K562 (cell line): ENCODE results near the gene GNG5. TPM values are rescaled to one million over a fixed set of nuclear protein-coding genes. Genes with fewer than 3 reads are reported as not detected.

Source experiments
- ARNT ChIP-seq, 2 experiments: fragments of 450-650 bp; IDR thresholded peaks; 2 replicates each; pipeline ENCODE4 v1.6.1; 2016; ENCODE audit warnings: mild to moderate bottlenecking in 1 of 2
- BACH1 ChIP-seq: fragments of 200-800 bp; sonication (Bioruptor generic); IDR thresholded peaks from 2 replicates; pipeline ENCODE4 v1.6.1; 2016; ENCODE audit warnings: missing genetic modification characterization, missing compliant biosample characterization
- BRD9 ChIP-seq: fragments of 450-650 bp; IDR thresholded peaks from 2 replicates; pipeline ENCODE4 v1.6.1; 2018; ENCODE audit warnings: low read depth; ENCODE audit not compliant: partially characterized antibody
- CREB3 ChIP-seq: fragments of 450-650 bp; conservative IDR thresholded peaks from 2 replicates; pipeline ENCODE4 v1.6.1; 2016; ENCODE audit warnings: missing genetic modification characterization, low read depth, mild to moderate bottlenecking, missing compliant biosample characterization, moderate library complexity
- CTCFL ChIP-seq: IDR thresholded peaks from 2 replicates; pipeline ENCODE4 v1.6.1; 2011; ENCODE audit warnings: borderline replicate concordance, low read depth, mild to moderate bottlenecking, moderate library complexity, low read length; ENCODE audit not compliant: insufficient read depth, poor library complexity, severe bottlenecking
- FOXK1 ChIP-seq: sonication (generic); formaldehyde crosslinking; IDR thresholded peaks from 2 replicates; pipeline ENCODE4 v1.8.0; 2022; ENCODE audit warnings: missing genetic modification reagents, mild to moderate bottlenecking, borderline replicate concordance
- FOXM1 ChIP-seq, 2 experiments: fragments of 450-650 bp in 1 of 2; sonication (generic) in 1 of 2; formaldehyde crosslinking in 1 of 2; IDR thresholded peaks; 2 replicates each; pipeline versions ENCODE4 v1.6.1 to v1.9.0; 2017 to 2022; ENCODE audit warnings: low read depth in 2 of 2, mild to moderate bottlenecking in 2 of 2, missing genetic modification reagents in 1 of 2, moderate library complexity in 1 of 2
- HEY1 ChIP-seq: fragments of 250-450 bp; sonication (Bioruptor Pico); IDR thresholded peaks from 2 replicates; pipeline ENCODE4 v1.5.0; 2020; ENCODE audit warnings: mild to moderate bottlenecking, moderate library complexity, borderline replicate concordance
- JUNB ChIP-seq: fragments of 450-650 bp; formaldehyde crosslinking; conservative IDR thresholded peaks from 2 replicates; pipeline ENCODE4 v1.4.0; 2020; ENCODE audit warnings: mild to moderate bottlenecking
- JUND ChIP-seq, 2 experiments: IDR thresholded peaks; 2 replicates in 1 of 2; 3 replicates in 1 of 2; pipeline ENCODE4 v1.6.1; 2011; ENCODE audit warnings: borderline replicate concordance in 2 of 2, low read depth in 2 of 2, low read length in 2 of 2, improper control_type of control experiment in 1 of 2, missing biosample characterization in 1 of 2, missing genetic modification characterization in 1 of 2, missing genetic modification reagents in 1 of 2
- KLF13 ChIP-seq: fragments of 450-650 bp; IDR thresholded peaks from 2 replicates; pipeline ENCODE4 v1.6.1; 2016; ENCODE audit warnings: missing genetic modification characterization, low read depth, mild to moderate bottlenecking, missing compliant biosample characterization, moderate library complexity, borderline replicate concordance
- LEF1 ChIP-seq: fragments of 450-650 bp; IDR thresholded peaks from 2 replicates; pipeline ENCODE4 v1.6.1; 2016; ENCODE audit warnings: mild to moderate bottlenecking
- MBD2 ChIP-seq: sonication (generic); IDR thresholded peaks from 2 replicates; pipeline ENCODE4 v1.6.1; 2016; ENCODE audit warnings: low read depth, borderline replicate concordance
- NEUROD1 ChIP-seq: fragments of 150-350 bp; IDR thresholded peaks from 2 replicates; pipeline ENCODE4 v1.6.1; 2014; ENCODE audit warnings: borderline replicate concordance, low read length, low read depth; ENCODE audit not compliant: partially characterized antibody
- PCBP1 ChIP-seq: fragments of 200-400 bp; formaldehyde crosslinking; IDR thresholded peaks from 2 replicates; pipeline ENCODE4 v1.6.1; 2018; ENCODE audit warnings: mild to moderate bottlenecking, low read depth, low read length; ENCODE audit not compliant: poor library complexity, severe bottlenecking
- PRPF4 ChIP-seq: fragments of 200-400 bp; formaldehyde crosslinking; IDR thresholded peaks from one replicate; pipeline ENCODE4 v1.6.1; 2017; ENCODE audit warnings: low read length, low read depth, mild to moderate bottlenecking; ENCODE audit not compliant: insufficient read depth, poor library complexity, severe bottlenecking
- RAD21 ChIP-seq, 2 experiments: fragments of 250-450 bp in 1 of 2; fragments of 450-650 bp in 1 of 2; sonication (Bioruptor Pico) in 1 of 2; formaldehyde crosslinking in 1 of 2; IDR thresholded peaks in 1 of 2; conservative IDR thresholded peaks in 1 of 2; 2 replicates each; pipeline versions ENCODE4 v1.4.0 to v1.8.0; 2020 to 2022; ENCODE audit warnings: mild to moderate bottlenecking in 2 of 2, moderate library complexity in 1 of 2
- RBFOX2 ChIP-seq: fragments of 200-400 bp; formaldehyde crosslinking; IDR thresholded peaks from 2 replicates; pipeline ENCODE4 v1.6.1; 2017; ENCODE audit warnings: low read depth, mild to moderate bottlenecking, low read length, moderate library complexity
- RBM25 ChIP-seq: fragments of 200-400 bp; formaldehyde crosslinking; IDR thresholded peaks from 2 replicates; pipeline ENCODE4 v1.6.1; 2018; ENCODE audit warnings: low read length, low read depth, moderate library complexity; ENCODE audit not compliant: severe bottlenecking
- SAP30 ChIP-seq: fragments of 200-600 bp; sonication (generic); IDR thresholded peaks from 2 replicates; pipeline ENCODE4 v1.6.1; 2012; ENCODE audit warnings: borderline replicate concordance, low read depth, mild to moderate bottlenecking, moderate library complexity, low read length, control low read depth, inconsistent platforms; ENCODE audit not compliant: insufficient read depth, poor library complexity, severe bottlenecking
- SNRNP70 ChIP-seq: fragments of 200-400 bp; formaldehyde crosslinking; optimal IDR thresholded peaks from 2 replicates; pipeline ENCODE3; 2017; ENCODE audit warnings: low read depth, low read length
- TRIM24 ChIP-seq, 2 experiments: fragments of 450-650 bp; IDR thresholded peaks; 2 replicates each; pipeline ENCODE4 v1.6.1; 2016
- ZEB2 ChIP-seq: fragments of 450-650 bp; IDR thresholded peaks from 2 replicates; pipeline ENCODE4 v1.6.1; 2016
- ZFP36 ChIP-seq: fragments of 150-350 bp; IDR thresholded peaks from 2 replicates; pipeline ENCODE4 v1.6.1; 2018; ENCODE audit warnings: low read length, low read depth; ENCODE audit not compliant: partially characterized antibody
- ZNF384 ChIP-seq: IDR thresholded peaks from 2 replicates; pipeline ENCODE4 v1.6.1; 2012; ENCODE audit warnings: low read depth, low read length, improper control_type of control experiment
- ZNF586 ChIP-seq: fragments of 450-650 bp; formaldehyde crosslinking; conservative IDR thresholded peaks from 2 replicates; pipeline ENCODE4 v1.4.0; 2020; ENCODE audit warnings: mild to moderate bottlenecking, moderate library complexity
- polyA plus RNA-seq, 8 experiments: library from polyadenylated mRNA; depleted of rRNA in 4 of 8; stranded (reverse) in 5 of 8; unstranded in 3 of 8; fragments of >200 nt; fragmentation: Nextera tagmentation in 2 of 8; fragmentation: Illumina TruSeq in 1 of 8; extraction: Ambion mirVana in 2 of 8; extraction: Trizol in 1 of 8; gene quantifications; 2 replicates each; pipeline versions ENCODE4 v1.2.1 to v1.2.3, GENCODE V29; 2011 to 2014; ENCODE audit warnings: inconsistent platforms in 1 of 8, missing spikeins in 1 of 8
- total RNA-seq, 7 experiments: library from RNA; depleted of rRNA in 6 of 7; stranded (reverse); fragments of >200 nt in 6 of 7; fragmentation: Illumina TruSeq in 2 of 7; extraction: Trizol in 2 of 7; gene quantifications; 2 replicates each; pipeline versions ENCODE4 v1.2.1 to v1.2.3, GENCODE V29; 2011 to 2021; ENCODE audit warnings: low replicate concordance in 1 of 7

Gene GNG5
- total and polyA plus RNA-seq, 9 of the 15 experiments (the other 6 are each of a cell fraction or from before 2014, with no cell fraction given): 61.9 to 243 (median 150) TPM

- no peak for TF ChIP-seq JUND (IDR thresholded peaks at IDR 0.05; ENCODE audit: borderline replicate concordance, low read depth, low read length)
- TF ChIP-seq JUND (tag; IDR thresholded peaks at IDR 0.05; ENCODE audit: borderline replicate concordance, low read depth, low read length): no peak
- TF ChIP-seq MBD2: no peak
- no peak for TF ChIP-seq ZEB2
- TF ChIP-seq SAP30: no peak
- peak; percentile 51 for TF ChIP-seq RBM25
- TF ChIP-seq PRPF4: no peak
- no peak for TF ChIP-seq CTCFL
- TF ChIP-seq RAD21 (CRISPR knock-in tag; conservative IDR thresholded peaks at IDR 0.05 in 1 of 2, IDR thresholded peaks at IDR 0.05 in 1 of 2): no peak
- no peak for TF ChIP-seq HEY1 (CRISPR knock-in tag)
- TF ChIP-seq BACH1 (tag): no peak
- no peak for TF ChIP-seq CREB3 (tag)
- peak; percentile 34; the same call in 1 of the 2 replicates for TF ChIP-seq ZNF384
- 0 out of 4 replicates have a peak, but pooled peaks of 1 of the 2 experiments have one; percentile 19 for TF ChIP-seq TRIM24 (IDR thresholded peaks at IDR 0.05)
- TF ChIP-seq NEUROD1: no peak
- TF ChIP-seq KLF13 (tag): no peak
- TF ChIP-seq PCBP1: no peak
- TF ChIP-seq ZFP36: no peak
- no peak for TF ChIP-seq JUNB (CRISPR knock-in tag)
- TF ChIP-seq RBFOX2: no peak
- no peak for TF ChIP-seq LEF1
- TF ChIP-seq SNRNP70: no peak
- TF ChIP-seq ZNF586 (CRISPR knock-in tag): no peak
- no peak for TF ChIP-seq ARNT (IDR thresholded peaks at IDR 0.05)
- TF ChIP-seq BRD9: no peak
- 0 out of 2 replicates have a peak, but pooled peaks have one; percentile 21 for TF ChIP-seq FOXM1 (IDR thresholded peaks at IDR 0.05; ENCODE audit: low read depth)
- TF ChIP-seq FOXM1 (CRISPR knock-in tag; IDR thresholded peaks at IDR 0.05; ENCODE audit: low read depth): no peak
- TF ChIP-seq FOXK1 (CRISPR knock-in tag): no peak
Measured at GRCh38 chr1:84509029-84509428, 2.6 kb upstream of the GNG5 start (continued).
